Dermis microvascular lymphatic vessel endothelial cell (primary cell): ENCODE results near the gene DGKA. TPM values are rescaled to one million over a fixed set of nuclear protein-coding genes. Genes with fewer than 3 reads are reported as not detected.
"Not testable (repeated sequence)": the region's sequence is repeated elsewhere in the genome, so short reads cannot be mapped to it uniquely, and the experiment has no call there.

Experiments
- DNase-seq, 2 donors: peaks; one replicate each; pipeline versions ENCODE4 v3.0.0 to v3.0.0-alpha.2; 2010; ENCODE audit warnings: low read depth in 2 of 2
- total RNA-seq: library from RNA; depleted of rRNA; stranded (reverse); fragments of >200 nt; gene quantifications from 2 replicates; pipeline ENCODE4 v1.2.1, GENCODE V29; 2014

The DGKA gene
- total RNA-seq, 1 donor from 2014 or later = 18.9 TPM

- peak; percentile 89 to 98 for DNase-seq
Observed at GRCh38 chr12:55996715-55997534, 66.0 kb downstream of the DGKA start, which contains the start of gene SUOX. SUOX (plus strand) TSS chr12:55997276; CDS start chr12:56002222, 4,946 bp downstream.

GRCh38 chr12:55997535-55997859, 66.5 kb downstream of the DGKA start:
- no peak for DNase-seq

GRCh38 chr12:55999522-55999921, 68.6 kb downstream of the DGKA start:
- DNase-seq = not testable (repeated sequence)

- DNase-seq = not testable (repeated sequence)
Observed at GRCh38 chr12:55999999-56000540, 69.1 kb downstream of the DGKA start.

- no peak for DNase-seq
Observed at GRCh38 chr12:56001487-56002100, 70.6 kb downstream of the DGKA start.

- DNase-seq = not testable (repeated sequence)
Observed at GRCh38 chr12:56003376-56003775, 72.4 kb downstream of the DGKA start.

Other genes with a start within 250 kb of the DGKA start
- 0.13 and 0.26 TPM in 2 replicates for gene ITGA7, start 223.3 kb upstream of the DGKA start, total RNA-seq
- 56.2 and 59.9 TPM in 2 replicates for gene BLOC1S1, start 215.1 kb upstream of the DGKA start, total RNA-seq
- 0.13 and 0.63 TPM in 2 replicates for gene RDH5, start 210.8 kb upstream of the DGKA start, total RNA-seq
- 1,084 and 1,362 TPM in 2 replicates for gene CD63, start 202.2 kb upstream of the DGKA start, total RNA-seq
- gene GDF11, start 188.0 kb upstream of the DGKA start, total RNA-seq = 1.3 TPM in 2 replicates
- gene SARNP, start 113.4 kb upstream of the DGKA start, total RNA-seq = 58.8 and 84.7 TPM in 2 replicates
- 25.3 and 26.2 TPM in 2 replicates for gene ORMDL2, start 113.1 kb upstream of the DGKA start, total RNA-seq
- gene DNAJC14, start 101.6 kb upstream of the DGKA start, total RNA-seq = 34.1 and 49.7 TPM in 2 replicates
- gene MMP19, start 88.2 kb upstream of the DGKA start, total RNA-seq = 0.51 and 0.63 TPM in 2 replicates
- 21.1 and 25.5 TPM in 2 replicates for gene PYM1, start 3.3 kb upstream of the DGKA start, total RNA-seq
- 0.51 and 0.63 TPM in 2 replicates for gene PMEL, start 34.9 kb downstream of the DGKA start, total RNA-seq
- gene CDK2, start 35.7 kb downstream of the DGKA start, total RNA-seq = 24.0 and 26.3 TPM in 2 replicates
- gene RAB5B, start 42.9 kb downstream of the DGKA start, total RNA-seq = 37.2 and 46.9 TPM in 2 replicates
- gene SUOX, start 66.1 kb downstream of the DGKA start, total RNA-seq = 9.0 and 11.1 TPM in 2 replicates
- 0.13 and 0.38 TPM in 2 replicates for gene IKZF4, start 89.9 kb downstream of the DGKA start, total RNA-seq
- 90.9 and 107 TPM in 2 replicates for gene RPS26, start 110.8 kb downstream of the DGKA start, total RNA-seq
- 0.25 and 0.26 TPM in 2 replicates for gene ERBB3, start 149.0 kb downstream of the DGKA start, total RNA-seq
- 91.8 and 130 TPM in 2 replicates for gene PA2G4, start 173.4 kb downstream of the DGKA start, total RNA-seq
- gene RPL41, start 185.5 kb downstream of the DGKA start, total RNA-seq = 2,319 and 2,425 TPM in 2 replicates
- gene ZC3H10, start 187.1 kb downstream of the DGKA start, total RNA-seq = 2.7 and 3.3 TPM in 2 replicates
- gene ESYT1, start 197.1 kb downstream of the DGKA start, total RNA-seq = 320 and 356 TPM in 2 replicates
- gene MYL6B, start 221.4 kb downstream of the DGKA start, total RNA-seq = 60.3 and 87.9 TPM in 2 replicates
- 2,234 and 2,594 TPM in 2 replicates for gene MYL6, start 227.2 kb downstream of the DGKA start, total RNA-seq